Measurements from ENCODE around the gene TMEM213. TPM values are rescaled to one million over a fixed set of nuclear protein-coding genes. Genes with fewer than 3 reads are reported as not detected.
A peak's percentile ranks its signal among the peaks of the same experiment; 100 is the strongest.

TMEM213 gene, protein sequence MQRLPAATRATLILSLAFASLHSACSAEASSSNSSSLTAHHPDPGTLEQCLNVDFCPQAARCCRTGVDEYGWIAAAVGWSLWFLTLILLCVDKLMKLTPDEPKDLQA
- polyA plus RNA-seq (2013, experiment 1 of 2), result not detected
- not detected for polyA plus RNA-seq (2013, experiment 2 of 2)

DNA sequence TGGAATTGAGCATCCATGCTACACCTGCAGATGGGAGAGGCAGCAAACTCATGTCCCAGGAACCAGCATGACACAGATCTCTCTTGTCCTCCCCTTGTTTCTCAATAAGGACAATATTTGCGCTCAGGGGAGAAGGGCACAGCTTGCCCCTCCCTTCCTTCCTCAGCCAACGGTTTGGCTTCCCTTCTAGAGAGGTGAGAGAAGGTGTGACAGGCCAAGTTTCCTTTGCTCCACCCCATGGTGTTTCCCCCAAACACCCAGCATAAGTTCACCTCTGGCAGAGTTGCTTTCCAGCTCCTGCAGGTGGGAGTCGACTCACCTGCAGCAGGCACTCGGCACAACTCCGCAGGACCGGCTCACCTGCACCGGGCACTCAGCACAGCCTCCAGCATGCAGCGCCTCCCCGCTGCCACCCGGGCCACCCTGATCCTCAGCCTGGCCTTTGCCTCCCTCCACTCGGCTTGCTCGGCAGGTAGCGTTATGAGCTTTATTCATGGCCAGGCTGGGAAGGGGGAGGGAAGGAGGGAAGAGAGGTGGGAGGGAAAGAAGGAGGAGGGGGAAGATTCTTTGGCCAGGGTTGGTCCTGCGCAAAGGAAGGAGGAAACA is at the start of gene TMEM213, which contains the start of gene ATP6V0A4:
TMEM213 (plus strand) TSS at position 280 of the 606 bp plus-strand sequence; CDS start at position 391, 111 bp downstream.
ATP6V0A4 (minus strand) TSS at position 482 of the 606 bp plus-strand sequence. CDS start 26,949 bp downstream, outside the sequence.
- Histone ChIP-seq H3K4me3 (ENCODE audit: extremely low read depth, insufficient read depth, low read length, poor library complexity, severe bottlenecking) (no peak within 1 kb of the TSS), H3K9me3 (ENCODE audit: control insufficient read depth, low read length) (no peaks in the 10 kb centered on the region), H3K36me3 (ENCODE audit: control insufficient read depth, insufficient read depth, low read length) (no peaks in the 10 kb centered on the region), H3K27ac (ENCODE audit: low read depth, low read length, severe bottlenecking) (no peak within 1 kb of the TSS), H3K4me1 (ENCODE audit: control insufficient read depth, insufficient read depth, low read length, poor library complexity, severe bottlenecking) (no peaks in the 10 kb centered on the region)
- 13% methylated on average over 11 of the region's 14 CpGs for WGBS, 2 experiments (ENCODE audit: insufficient coverage in 2 of 2)

DNA sequence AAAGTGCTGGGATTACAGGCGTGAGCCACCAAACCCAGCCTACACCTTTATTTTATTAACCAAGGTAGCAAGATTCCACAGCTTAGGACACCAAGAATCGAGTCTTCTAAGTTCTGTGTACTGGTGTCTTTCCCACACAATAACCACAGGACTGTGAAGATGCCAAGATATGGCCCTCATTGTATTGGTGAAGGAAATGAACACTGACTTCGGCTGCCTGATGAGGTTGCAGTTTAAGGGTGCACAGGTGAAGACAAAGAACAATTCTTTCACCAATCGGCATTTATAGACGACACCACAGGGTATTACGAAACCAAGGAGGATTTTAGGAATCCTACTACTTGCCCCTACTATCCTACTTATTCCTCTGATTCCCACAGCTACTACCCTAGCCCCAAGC is 49.1 kb upstream of the TMEM213 start:
- Histone ChIP-seq H3K36me3 (ENCODE audit: control insufficient read depth, insufficient read depth, low read length) (no peaks in the 10 kb centered on the region), H3K27ac (ENCODE audit: low read depth, low read length, severe bottlenecking) (no peak overlapping the region), H3K4me1 (ENCODE audit: control insufficient read depth, insufficient read depth, low read length, poor library complexity, severe bottlenecking) (peaks cover 9% of the 10 kb centered on the region), H3K9me3 (ENCODE audit: control insufficient read depth, low read length) (no peaks in the 10 kb centered on the region), H3K4me3 (ENCODE audit: extremely low read depth, insufficient read depth, low read length, poor library complexity, severe bottlenecking) (no peak overlapping the region)
- WGBS, 2 experiments (ENCODE audit: insufficient coverage in 2 of 2), result 81 to 93% methylated on average over 4 to 5 of the region's 6 CpGs

- peaks cover 9% of the 10 kb centered on the region for H3K4me1 ChIP-seq (ENCODE audit: control insufficient read depth, insufficient read depth, low read length, poor library complexity, severe bottlenecking)
- H3K9me3 ChIP-seq (ENCODE audit: control insufficient read depth, low read length), result no peaks in the 10 kb centered on the region
- 96 to 98% methylated on average over 3 of the region's 3 CpGs for WGBS, 2 experiments (ENCODE audit: insufficient coverage in 2 of 2)
- H3K4me3 ChIP-seq (ENCODE audit: extremely low read depth, insufficient read depth, low read length, poor library complexity, severe bottlenecking), result no peak overlapping the region
- no peaks in the 10 kb centered on the region for H3K36me3 ChIP-seq (ENCODE audit: control insufficient read depth, insufficient read depth, low read length)
- no peak overlapping the region for H3K27ac ChIP-seq (ENCODE audit: low read depth, low read length, severe bottlenecking)
Measured at GRCh38 chr7:138749960-138750359, 47.8 kb upstream of the TMEM213 start.

DNA sequence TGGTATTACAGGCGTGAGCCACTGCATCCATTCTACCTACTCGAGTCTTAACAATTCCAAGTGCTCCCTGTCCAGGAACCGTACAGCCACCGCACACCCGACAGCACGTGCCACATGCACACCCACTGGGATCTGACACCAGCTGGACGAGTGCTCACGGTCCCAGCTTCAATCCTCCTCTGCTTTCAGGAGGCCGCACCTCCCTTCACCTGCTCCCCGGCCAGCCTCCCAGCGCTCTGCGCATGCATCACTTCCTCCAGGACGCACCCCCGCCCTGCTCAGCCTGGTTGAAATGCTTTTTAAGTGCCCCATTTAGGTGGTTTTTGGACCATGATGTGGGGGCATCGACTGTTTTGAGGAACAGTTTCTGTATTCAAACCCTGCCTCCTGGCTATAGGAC is 47.3 kb upstream of the TMEM213 start:
- H3K27ac ChIP-seq (ENCODE audit: low read depth, low read length, severe bottlenecking), result no peak overlapping the region
- H3K9me3 ChIP-seq (ENCODE audit: control insufficient read depth, low read length), result no peaks in the 10 kb centered on the region
- peaks cover 10% of the 10 kb centered on the region for H3K4me1 ChIP-seq (ENCODE audit: control insufficient read depth, insufficient read depth, low read length, poor library complexity, severe bottlenecking)

DNA sequence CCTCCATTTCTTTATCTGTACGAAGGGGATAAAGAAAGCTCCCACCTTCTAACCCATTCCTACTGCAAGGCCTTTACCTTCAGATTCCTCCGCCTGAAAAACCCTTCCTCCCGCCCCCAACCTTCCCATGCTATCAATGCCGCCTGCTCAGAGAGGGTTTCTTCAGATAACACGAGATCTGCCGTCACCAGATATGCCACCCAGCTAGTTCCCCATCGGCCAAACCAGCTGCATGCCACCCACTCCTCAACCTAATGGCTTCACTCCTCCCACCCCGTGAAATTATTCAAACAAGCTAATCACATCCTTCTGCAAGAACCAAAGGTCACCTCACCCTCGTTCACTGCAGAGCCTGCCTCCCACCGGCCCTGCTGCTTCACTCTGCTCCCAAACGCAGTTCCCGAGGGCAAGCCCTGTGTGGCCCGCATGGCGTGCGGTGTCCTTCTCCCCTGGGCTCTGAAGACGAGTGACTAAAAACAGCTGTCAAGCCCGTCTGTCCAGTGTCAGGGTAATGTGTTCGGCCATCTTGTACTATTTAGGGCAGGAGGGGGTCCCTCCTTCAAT is 46.8 kb upstream of the TMEM213 start:
- no peak overlapping the region for H3K27ac ChIP-seq (ENCODE audit: low read depth, low read length, severe bottlenecking)
- peaks cover 15% of the 10 kb centered on the region for H3K4me1 ChIP-seq (ENCODE audit: control insufficient read depth, insufficient read depth, low read length, poor library complexity, severe bottlenecking)
- no peaks in the 10 kb centered on the region for H3K9me3 ChIP-seq (ENCODE audit: control insufficient read depth, low read length)
- H3K4me3 ChIP-seq (ENCODE audit: extremely low read depth, insufficient read depth, low read length, poor library complexity, severe bottlenecking), result no peak overlapping the region
- no peaks in the 10 kb centered on the region for H3K36me3 ChIP-seq (ENCODE audit: control insufficient read depth, insufficient read depth, low read length)
- 79 to 87% methylated on average over 14 to 17 of the region's 18 CpGs for WGBS, 2 experiments (ENCODE audit: insufficient coverage in 2 of 2)

More for the DNA sequence above, 47.3 kb upstream of the TMEM213 start:
- Histone ChIP-seq H3K4me3 (ENCODE audit: extremely low read depth, insufficient read depth, low read length, poor library complexity, severe bottlenecking) (no peak overlapping the region), H3K36me3 (ENCODE audit: control insufficient read depth, insufficient read depth, low read length) (no peaks in the 10 kb centered on the region)
- WGBS, 2 experiments (ENCODE audit: insufficient coverage in 2 of 2), result 91 to 98% methylated on average over 13 to 14 of the region's 15 CpGs

DNA sequence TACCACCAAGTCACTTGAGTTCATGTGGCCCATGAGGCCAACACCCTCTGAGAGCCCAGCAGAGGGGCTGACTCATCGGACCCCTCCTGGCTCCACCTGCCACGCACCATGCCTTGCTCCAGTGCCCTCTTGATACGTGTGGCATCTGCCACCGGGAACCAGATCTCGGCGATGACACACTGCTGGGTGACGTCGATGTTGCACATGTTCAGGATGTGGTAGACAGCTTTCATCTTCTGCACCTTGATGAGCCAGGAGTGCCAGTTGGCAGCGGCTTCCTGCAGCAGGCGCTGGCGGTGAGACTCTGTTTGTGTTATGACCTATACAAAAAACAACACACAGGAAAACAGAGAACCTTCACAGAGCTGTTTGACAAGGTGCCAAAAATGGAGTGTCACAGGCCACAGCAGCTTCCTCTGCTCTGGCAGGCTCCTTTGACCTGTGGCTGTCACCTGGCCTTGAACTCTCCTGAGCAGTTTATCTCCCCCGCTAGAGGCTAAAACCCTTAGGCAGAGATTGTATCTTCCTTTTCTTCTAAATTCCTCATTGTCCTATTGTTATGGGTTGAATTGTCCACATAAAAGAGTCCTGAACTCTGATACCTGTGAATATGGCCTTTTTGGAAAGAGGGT is 45.2 kb upstream of the TMEM213 start:
- Histone ChIP-seq H3K4me1 (ENCODE audit: control insufficient read depth, insufficient read depth, low read length, poor library complexity, severe bottlenecking) (peaks cover 17% of the 10 kb centered on the region), H3K9me3 (ENCODE audit: control insufficient read depth, low read length) (no peaks in the 10 kb centered on the region), H3K36me3 (ENCODE audit: control insufficient read depth, insufficient read depth, low read length) (no peaks in the 10 kb centered on the region), H3K27ac (ENCODE audit: low read depth, low read length, severe bottlenecking) (no peak overlapping the region), H3K4me3 (ENCODE audit: extremely low read depth, insufficient read depth, low read length, poor library complexity, severe bottlenecking) (no peak overlapping the region)
- WGBS, 2 experiments (ENCODE audit: insufficient coverage in 2 of 2), result 97 to 99% methylated on average over 10 to 11 of the region's 12 CpGs

GRCh38 chr7:138753150-138753518 is 44.7 kb upstream of the TMEM213 start:
- Histone ChIP-seq H3K4me3 (ENCODE audit: extremely low read depth, insufficient read depth, low read length, poor library complexity, severe bottlenecking) (no peak overlapping the region), H3K4me1 (ENCODE audit: control insufficient read depth, insufficient read depth, low read length, poor library complexity, severe bottlenecking) (peaks cover 17% of the 10 kb centered on the region), H3K9me3 (ENCODE audit: control insufficient read depth, low read length) (no peaks in the 10 kb centered on the region), H3K27ac (ENCODE audit: low read depth, low read length, severe bottlenecking) (no peak overlapping the region), H3K36me3 (ENCODE audit: control insufficient read depth, insufficient read depth, low read length) (no peaks in the 10 kb centered on the region)
- 68 to 72% methylated on average over 5 to 7 of the region's 8 CpGs for WGBS, 2 experiments (ENCODE audit: insufficient coverage in 2 of 2)

DNA sequence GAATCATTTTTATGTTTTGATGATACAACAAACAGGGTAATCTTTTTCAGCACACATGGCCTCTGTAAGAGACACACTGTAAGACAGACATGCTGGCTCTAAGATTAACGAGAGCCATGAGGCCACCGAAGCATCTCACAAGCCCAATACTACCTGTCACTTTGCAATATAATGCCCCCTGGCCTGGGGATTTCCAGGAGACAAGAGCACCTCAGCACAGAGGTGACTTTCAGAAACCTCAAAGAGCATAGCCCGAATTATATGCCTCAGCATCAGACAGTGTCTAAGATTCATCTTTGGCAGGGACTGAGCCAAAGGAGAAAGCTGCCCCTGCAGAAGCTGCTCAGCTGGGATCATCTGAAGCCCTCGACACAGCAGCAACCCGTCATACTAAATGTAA is 44.2 kb upstream of the TMEM213 start:
- Histone ChIP-seq H3K4me1 (ENCODE audit: control insufficient read depth, insufficient read depth, low read length, poor library complexity, severe bottlenecking) (peaks cover 17% of the 10 kb centered on the region), H3K27ac (ENCODE audit: low read depth, low read length, severe bottlenecking) (no peak overlapping the region), H3K9me3 (ENCODE audit: control insufficient read depth, low read length) (no peaks in the 10 kb centered on the region), H3K36me3 (ENCODE audit: control insufficient read depth, insufficient read depth, low read length) (no peaks in the 10 kb centered on the region), H3K4me3 (ENCODE audit: extremely low read depth, insufficient read depth, low read length, poor library complexity, severe bottlenecking) (no peak overlapping the region)
- WGBS, 2 experiments (ENCODE audit: insufficient coverage in 2 of 2), result 95 to 100% methylated on average over 2 of the region's 5 CpGs

DNA sequence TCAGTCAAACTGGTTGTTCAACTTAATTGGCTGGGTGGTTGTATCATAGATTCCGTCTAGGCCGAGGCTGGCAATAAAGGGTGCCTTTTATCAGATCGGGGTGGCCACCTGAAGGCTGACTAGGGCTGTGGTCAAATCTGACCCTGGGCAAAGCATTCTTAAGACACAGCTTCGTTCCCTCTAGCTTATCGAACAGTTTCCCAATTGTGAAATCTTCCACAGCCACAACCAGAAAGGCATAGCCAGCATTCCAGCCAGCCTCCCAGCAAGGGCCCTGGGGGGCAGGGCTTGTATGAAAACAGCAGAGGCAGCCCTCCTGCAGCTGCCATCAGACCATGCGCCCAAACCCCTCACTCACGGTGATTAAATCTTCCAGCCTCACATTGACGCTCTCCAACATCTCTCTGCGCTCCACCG is 42.5 kb upstream of the TMEM213 start:
- no peak overlapping the region for H3K4me3 ChIP-seq (ENCODE audit: extremely low read depth, insufficient read depth, low read length, poor library complexity, severe bottlenecking)
- peaks cover 17% of the 10 kb centered on the region for H3K4me1 ChIP-seq (ENCODE audit: control insufficient read depth, insufficient read depth, low read length, poor library complexity, severe bottlenecking)
- H3K27ac ChIP-seq (ENCODE audit: low read depth, low read length, severe bottlenecking), result peak overlapping the region; percentile 8
- no peaks in the 10 kb centered on the region for H3K9me3 ChIP-seq (ENCODE audit: control insufficient read depth, low read length)
- no peaks in the 10 kb centered on the region for H3K36me3 ChIP-seq (ENCODE audit: control insufficient read depth, insufficient read depth, low read length)
- WGBS, 2 experiments (ENCODE audit: insufficient coverage in 2 of 2), result 66 to 75% methylated on average over 8 to 9 of the region's 10 CpGs

GRCh38 chr7:138755842-138756590 is 41.8 kb upstream of the TMEM213 start:
- Histone ChIP-seq H3K27ac (ENCODE audit: low read depth, low read length, severe bottlenecking) (no peak overlapping the region), H3K36me3 (ENCODE audit: control insufficient read depth, insufficient read depth, low read length) (no peaks in the 10 kb centered on the region), H3K4me3 (ENCODE audit: extremely low read depth, insufficient read depth, low read length, poor library complexity, severe bottlenecking) (no peak overlapping the region), H3K9me3 (ENCODE audit: control insufficient read depth, low read length) (no peaks in the 10 kb centered on the region), H3K4me1 (ENCODE audit: control insufficient read depth, insufficient read depth, low read length, poor library complexity, severe bottlenecking) (peaks cover 17% of the 10 kb centered on the region)
- WGBS, 2 experiments (ENCODE audit: insufficient coverage in 2 of 2), result 40 to 88% methylated on average over 2 of the region's 4 CpGs
